CD4-positive, alpha-beta T cell (primary cell): Measurements from ENCODE around the gene ITPRID2. TPM values are rescaled to one million over a fixed set of nuclear protein-coding genes. Genes with fewer than 3 reads are reported as not detected.

Source experiments
- ATAC-seq: fragments of 200-7000 bp; cut with Tn5 transposase; one replicate; pipeline ENCODE4 v1.10.0; 2022; ENCODE audit warnings: mild to moderate bottlenecking; ENCODE audit not compliant: poor library complexity
- CTCF ChIA-PET: fragments of 350-600 bp; sonication (Branson Sonifier 250); formaldehyde crosslinking; loops from one replicate; lab custom pipeline; 2021; ENCODE audit warnings: antibody characterized with exemption, inconsistent platforms; lab: Charles Lee
- POLR2A ChIA-PET: fragments of 350-600 bp; sonication (Branson Sonifier 250); formaldehyde crosslinking; loops from one replicate; lab custom pipeline; 2021; ENCODE audit warnings: antibody characterized with exemption, inconsistent platforms; lab: Charles Lee
- DNase-seq, 14 experiments: peaks; one replicate each; pipeline ENCODE4 v3.0.0-alpha.2; 2013 to 2020; ENCODE audit warnings: mixed read lengths in 2 of 14
- H3K27ac ChIP-seq, 2 donors: one replicate each; pipeline versions ENCODE4 v1.5.1 to v1.7.0; 2013; ENCODE audit warnings: low read length in 2 of 2, low read depth in 1 of 2, mild to moderate bottlenecking in 1 of 2
- H3K27me3 ChIP-seq, 2 experiments: 1 replicate in 1 of 2; 2 replicates in 1 of 2; pipeline versions ENCODE4 v1.6.1 to v1.7.0; 2013; ENCODE audit warnings: low read length in 2 of 2, control low read depth in 1 of 2, mild to moderate bottlenecking in 1 of 2, moderate library complexity in 1 of 2; ENCODE audit not compliant: insufficient read depth in 2 of 2, control insufficient read depth in 1 of 2
- H3K36me3 ChIP-seq: one replicate; pipeline ENCODE4 v1.6.1; 2013; ENCODE audit warnings: low read length, control low read depth; ENCODE audit not compliant: insufficient read depth
- H3K4me1 ChIP-seq: one replicate; pipeline ENCODE4 v1.6.1; 2013; ENCODE audit warnings: low read length, control low read depth; ENCODE audit not compliant: insufficient read depth
- H3K4me3 ChIP-seq: one replicate; pipeline ENCODE4 v1.5.1; 2013; ENCODE audit warnings: mild to moderate bottlenecking, low read length, moderate library complexity
- H3K9me3 ChIP-seq, 2 experiments: 1 replicate in 1 of 2; 2 replicates in 1 of 2; pipeline versions ENCODE4 v1.6.1 to v1.7.0; 2013; ENCODE audit warnings: low read length in 2 of 2, mild to moderate bottlenecking in 2 of 2, control low read depth in 1 of 2, moderate library complexity in 1 of 2; ENCODE audit not compliant: control insufficient read depth in 1 of 2, insufficient read depth in 1 of 2
- H3K27ac Mint-ChIP-seq: one replicate; pipeline ENCODE4 v1.8.0; 2020; ENCODE audit warnings: mixed read lengths
- H3K27me3 Mint-ChIP-seq: one replicate; pipeline ENCODE4 v1.8.0; 2021; ENCODE audit warnings: mixed read lengths
- H3K36me3 Mint-ChIP-seq: one replicate; pipeline ENCODE4 v1.8.0; 2021; ENCODE audit warnings: low read depth, mixed read lengths
- H3K4me1 Mint-ChIP-seq: one replicate; pipeline ENCODE4 v1.8.0; 2021; ENCODE audit warnings: low read depth, mixed read lengths
- H3K4me3 Mint-ChIP-seq: one replicate; pipeline ENCODE4 v1.8.0; 2020; ENCODE audit warnings: mild to moderate bottlenecking, mixed read lengths
- H3K9me3 Mint-ChIP-seq: one replicate; pipeline ENCODE4 v1.8.0; 2020; ENCODE audit warnings: mixed read lengths
- CTCF ChIP-seq: fragments of 200-600 bp; IDR thresholded peaks from one replicate; pipeline ENCODE4 v1.8.0; 2022; ENCODE audit warnings: antibody characterized with exemption, mild to moderate bottlenecking
- intact Hi-C, 2 experiments: fragments of 100-400 bp; cut with DNase I in 1 of 2; cut with micrococcal nuclease in 1 of 2; formaldehyde crosslinking; loops; one replicate each; pipeline versions ENCODE4 v1.15.1 to v1.9.0; 2023 to 2025; cut with DNase I, micrococcal nuclease
- total RNA-seq, 174 experiments: library from RNA in 2 of 174; stranded (reverse) in 2 of 174; gene quantifications; one replicate each; pipeline ENCODE4 v1.2.3 and lab custom pipeline; 2021 to 2026

Gene ITPRID2
- total RNA-seq, 2 experiments from 2014 or later = 75.8 to 79.7 TPM

DNA sequence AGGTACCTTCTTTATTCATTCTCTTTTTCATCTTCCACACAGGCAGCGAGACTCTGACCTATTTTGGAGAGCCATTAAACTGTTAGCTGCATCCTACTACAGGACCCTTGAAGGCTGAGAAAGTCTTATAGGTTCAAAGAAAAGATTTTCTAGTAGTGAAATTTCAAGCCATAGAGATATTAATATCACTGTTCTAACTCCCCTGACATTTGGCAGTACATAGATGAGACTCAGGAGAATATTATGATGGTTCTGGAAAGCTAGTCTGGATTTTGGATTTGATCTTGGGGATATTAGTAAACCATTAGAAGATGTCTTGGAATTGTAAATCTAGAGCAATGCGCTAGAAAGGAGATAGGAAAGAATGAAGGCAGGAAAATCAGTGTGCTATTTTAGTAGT lies 1.3 kb upstream of the ITPRID2 start:
- Mint-ChIP-seq H3K4me3 (peak overlapping the region; percentile 75), H3K4me1 (peaks cover 31% of the 10 kb centered on the region), H3K27me3 (peaks cover 35% of the 10 kb centered on the region), H3K36me3 (peaks cover 10% of the 10 kb centered on the region), H3K9me3 (no peaks in the 10 kb centered on the region), H3K27ac (no peak overlapping the region)
- DNase-seq (no peak), ATAC-seq (no peak)
- Histone ChIP-seq H3K4me3 (no peak overlapping the region), H3K36me3 (no peaks in the 10 kb centered on the region), H3K27me3 (peaks cover 4 to 22% of the 10 kb centered on the region in 2 experiments), H3K4me1 (peaks cover 8% of the 10 kb centered on the region), H3K9me3 (no peaks in the 10 kb centered on the region), H3K27ac (no peak overlapping the region)
- TF ChIP-seq CTCF = no peak
- intact Hi-C loops = loop anchor here in 1 of 2 experiments (5.0 to 10.0 kb wide), 2 partner anchors 435 to 1883 kb away; partner anchors contain the start of genes CWC22 and ITGA4
- ChIA-PET POLR2A (interaction anchor here (0.5 kb wide), 1 partner anchor 97 kb away, joined by 3 read pairs; no protein-coding TSS in a partner anchor), CTCF (interaction anchor here (1.0 kb wide), 1 partner anchor 11 kb away, joined by 4 read pairs; no protein-coding TSS in a partner anchor)

DNA sequence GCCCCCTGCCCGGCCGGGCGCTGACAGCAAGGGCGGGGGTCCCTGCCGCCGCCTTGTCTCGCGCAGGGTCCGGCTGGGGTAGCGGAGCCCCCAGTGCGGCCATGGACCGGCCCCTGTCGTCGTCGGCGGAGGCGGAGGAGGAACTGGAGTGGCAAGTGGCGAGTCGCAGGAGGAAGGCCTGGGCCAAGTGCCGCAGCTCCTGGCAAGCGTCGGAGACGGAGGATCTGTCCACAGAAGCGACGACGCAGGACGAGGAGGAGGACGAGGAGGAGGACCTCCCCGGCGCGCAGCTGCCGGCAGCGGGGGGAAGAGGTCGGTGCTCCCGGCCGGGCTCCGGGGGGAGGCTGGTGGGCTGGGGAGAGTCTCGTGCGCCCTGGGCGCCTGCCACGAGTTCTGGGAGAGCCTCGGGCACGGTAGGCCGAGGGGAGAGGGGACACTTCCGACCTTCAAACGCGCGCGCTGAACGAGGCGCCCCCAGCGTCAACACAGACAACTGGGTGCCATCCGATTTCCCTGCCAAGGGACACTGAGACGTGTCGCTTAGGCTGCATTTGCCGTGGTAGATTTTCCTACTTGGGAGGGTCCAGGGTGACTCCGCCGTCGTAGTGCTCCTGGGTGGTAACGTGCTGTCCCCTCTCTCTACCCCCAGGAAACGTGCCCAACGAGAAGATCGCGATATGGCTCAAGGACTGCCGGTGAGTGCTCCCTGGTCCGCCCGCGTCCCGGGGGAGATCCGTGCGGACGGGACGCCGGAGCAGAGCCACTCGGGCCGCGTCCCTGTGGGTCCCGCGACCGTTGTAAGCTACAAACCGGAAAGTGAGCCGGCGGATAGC lies 652 bp downstream of the ITPRID2 start:
- peak; percentile 65 for ATAC-seq
- ChIA-PET POLR2A (interaction anchor here (1.2 to 2.6 kb wide), 2 partner anchors 8 to 912 kb away, joined by 3 to 21 read pairs; partner anchors contain the start of gene UBE2E3), CTCF (interaction anchor here (0.7 to 1.4 kb wide), 2 partner anchors 8 to 13 kb away, joined by 4 to 8 read pairs; no protein-coding TSS in a partner anchor)
- no peaks in the 10 kb centered on the region for H3K9me3 Mint-ChIP-seq
- H3K27me3 Mint-ChIP-seq = peaks cover 17% of the 10 kb centered on the region
- intact Hi-C loops = loop anchor here in 1 of 2 experiments (5.0 to 10.0 kb wide), 2 partner anchors 437 to 1885 kb away; partner anchors contain the start of genes CWC22 and ITGA4
- Histone ChIP-seq H3K4me3 (peak overlapping the region; percentile 75), H3K27ac (peak overlapping the region in 1 of 2 donors; percentile 36), H3K9me3 (no peaks in the 10 kb centered on the region), H3K36me3 (no peaks in the 10 kb centered on the region), H3K4me1 (peaks cover 8% of the 10 kb centered on the region), H3K27me3 (peaks cover 4 to 12% of the 10 kb centered on the region in 2 experiments)
- H3K4me1 Mint-ChIP-seq = peaks cover 44% of the 10 kb centered on the region
- DNase-seq = peak; percentile 28 to 77 (median 48)
- peak overlapping the region; percentile 77 for H3K27ac Mint-ChIP-seq
- peak; percentile 44 for TF ChIP-seq CTCF
- peaks cover 15% of the 10 kb centered on the region for H3K36me3 Mint-ChIP-seq
- H3K4me3 Mint-ChIP-seq = peak overlapping the region; percentile 97

DNA sequence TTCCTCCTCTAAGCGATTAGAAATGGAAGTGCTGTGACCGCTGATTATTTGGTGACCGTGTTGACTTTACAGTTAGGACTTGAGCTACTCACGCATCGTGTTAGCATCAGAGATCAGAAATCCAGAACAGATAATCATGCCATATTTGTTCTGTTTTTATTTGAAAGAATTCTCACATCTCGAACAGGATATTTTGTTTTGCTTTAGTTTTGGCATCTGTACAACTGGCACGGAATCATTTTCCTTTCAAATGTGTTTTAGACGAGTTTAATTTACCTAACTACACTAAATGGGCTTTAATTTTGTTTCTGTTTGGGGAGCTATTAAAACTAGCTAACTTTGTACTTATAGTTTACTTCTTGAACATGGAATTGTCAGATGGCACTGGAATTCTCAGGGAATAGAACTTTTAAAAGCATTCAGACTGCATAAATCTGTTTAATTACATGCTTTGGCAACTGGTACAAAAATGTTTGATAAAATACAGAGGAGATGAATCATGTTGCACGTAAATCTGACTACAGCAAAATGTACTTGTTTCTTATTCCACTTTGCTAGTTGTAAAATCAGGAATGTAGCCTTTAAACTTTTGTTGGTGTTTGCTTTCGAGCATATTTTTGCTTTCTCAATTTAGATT lies 1.4 kb downstream of the ITPRID2 start:
- peaks cover 8% of the 10 kb centered on the region for H3K4me1 ChIP-seq
- H3K4me1 Mint-ChIP-seq = peaks cover 44% of the 10 kb centered on the region
- peaks cover 14% of the 10 kb centered on the region for H3K27me3 Mint-ChIP-seq
- H3K4me3 Mint-ChIP-seq = peak overlapping the region; percentile 97
- no peaks in the 10 kb centered on the region for H3K9me3 Mint-ChIP-seq
- DNase-seq = no peak
- intact Hi-C loops = loop anchor here in 1 of 2 experiments (5.0 to 10.0 kb wide), 2 partner anchors 438 to 1886 kb away; partner anchors contain the start of genes CWC22 and ITGA4
- peaks cover 15% of the 10 kb centered on the region for H3K36me3 Mint-ChIP-seq
- H3K9me3 ChIP-seq = no peaks in the 10 kb centered on the region
- H3K27ac Mint-ChIP-seq = peak overlapping the region; percentile 77
- H3K4me3 ChIP-seq = peak overlapping the region; percentile 75
- ChIA-PET CTCF (no interaction called here), POLR2A (interaction anchor here (2.6 kb wide), 1 partner anchor 912 kb away, joined by 21 read pairs; the partner anchor contains the start of gene UBE2E3)
- peaks cover 4 to 7% of the 10 kb centered on the region in 2 experiments for H3K27me3 ChIP-seq
- ATAC-seq = no peak
- no peaks in the 10 kb centered on the region for H3K36me3 ChIP-seq
- TF ChIP-seq CTCF = no peak
- H3K27ac ChIP-seq = no peak overlapping the region
